SKM-1 (cell line): ENCODE results near the gene RNF222.
"Not testable (repeated sequence)": the region's sequence is repeated elsewhere in the genome, so short reads cannot be mapped to it uniquely, and the experiment has no call there.

ENCODE experiments used
- DNase-seq: peaks from one replicate; lab custom pipeline; 2025; ENCODE audit not compliant: unreplicated experiment; lab: John Stamatoyannopoulos, UW

Gene RNF222

DNA sequence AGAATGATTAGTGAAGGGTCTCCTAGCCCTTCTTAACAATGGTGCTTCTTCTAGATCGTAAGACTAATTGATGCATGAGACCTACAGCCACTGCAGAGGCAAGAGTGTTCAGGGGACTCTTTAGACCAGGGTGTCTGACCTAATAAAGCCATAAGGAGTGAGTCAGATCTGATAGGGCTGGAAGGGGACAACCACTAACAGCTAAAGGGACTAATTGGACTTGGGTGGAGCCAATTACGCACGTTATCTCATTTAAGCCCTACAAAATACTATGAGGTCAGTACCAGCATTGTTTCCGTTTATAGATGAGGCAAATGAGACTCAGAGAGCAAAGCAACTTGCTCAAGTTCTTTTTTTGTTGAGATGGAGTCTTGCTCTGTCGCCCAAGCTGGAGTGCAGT is 14.5 kb upstream of the RNF222 start:
- no peak for DNase-seq

- no peak for DNase-seq
Observed at GRCh38 chr17:8410883-8411238, 13.2 kb upstream of the RNF222 start.

GRCh38 chr17:8409966-8410882 is 12.6 kb upstream of the RNF222 start:
- DNase-seq = peak; percentile 41

DNA sequence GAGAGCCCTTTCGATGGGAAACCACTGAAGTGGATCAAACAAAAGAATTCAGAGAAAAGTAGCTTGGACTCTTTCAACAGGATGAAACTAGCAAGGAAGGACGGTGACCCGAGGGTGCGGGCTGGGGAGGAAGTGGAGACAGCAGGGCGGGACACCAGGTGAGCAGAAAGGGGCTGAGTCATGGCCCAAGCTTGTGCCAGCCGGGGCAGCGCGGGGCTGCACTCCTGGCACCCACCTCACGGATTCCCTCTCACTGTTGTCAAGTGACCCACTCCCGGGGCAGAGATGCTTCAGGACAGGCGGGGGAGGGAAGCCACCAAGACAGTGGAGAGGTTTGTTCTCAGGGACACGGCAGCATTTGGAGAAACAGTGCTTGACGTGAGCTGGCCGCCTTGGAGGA is 10.7 kb upstream of the RNF222 start:
- no peak for DNase-seq

DNA sequence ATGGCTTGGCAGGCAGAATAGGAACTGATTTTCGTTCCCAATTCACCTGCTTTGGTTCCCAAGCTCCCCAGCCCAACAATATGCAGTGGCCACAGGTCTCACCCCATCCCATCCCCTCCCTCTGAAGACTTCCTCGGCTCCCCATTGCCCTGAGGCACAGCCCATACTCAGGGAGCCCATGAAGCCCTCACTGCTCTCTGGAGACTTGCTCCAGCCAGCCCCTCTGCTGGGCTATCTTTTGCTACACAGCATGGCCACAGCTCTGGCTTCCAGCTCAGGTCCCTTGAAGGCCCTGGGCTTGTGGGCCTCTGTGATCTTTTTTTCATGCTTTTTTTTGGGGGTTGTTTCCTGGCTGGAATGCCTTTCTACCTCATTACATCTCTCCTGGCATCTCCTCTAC is 8.5 kb upstream of the RNF222 start:
- DNase-seq = no peak

GRCh38 chr17:8405499-8406016 is 7.9 kb upstream of the RNF222 start:
- DNase-seq = no peak

- DNase-seq = no peak
Observed at GRCh38 chr17:8402921-8403536, 5.4 kb upstream of the RNF222 start.

GRCh38 chr17:8401107-8401506 is 3.5 kb upstream of the RNF222 start:
- DNase-seq = no peak

- DNase-seq = no peak
Observed at GRCh38 chr17:8398980-8399379, 1.4 kb upstream of the RNF222 start.

DNA sequence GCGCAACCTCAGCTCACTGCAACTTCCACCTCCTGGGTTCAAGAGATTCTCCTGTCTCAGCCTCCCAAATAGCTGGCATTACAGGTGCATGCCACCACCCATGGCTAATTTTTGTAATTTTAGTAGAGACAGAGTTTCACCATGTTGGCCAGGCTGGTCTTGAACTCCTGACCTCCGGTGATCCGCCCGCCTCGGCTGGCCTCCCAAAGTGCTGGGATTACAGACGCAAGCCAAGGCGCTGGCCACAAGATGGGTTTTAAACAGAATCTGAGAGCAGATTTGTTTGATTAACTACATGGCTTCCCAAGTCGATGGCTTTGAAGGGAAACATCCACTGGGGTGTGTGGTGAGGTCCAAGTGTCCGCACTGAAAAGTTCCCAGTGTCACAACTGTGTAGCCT is 3.1 kb downstream of the RNF222 start:
- DNase-seq = not testable (repeated sequence)

- no peak for DNase-seq
Observed at GRCh38 chr17:8393470-8394231, 4.0 kb downstream of the RNF222 start.

DNA sequence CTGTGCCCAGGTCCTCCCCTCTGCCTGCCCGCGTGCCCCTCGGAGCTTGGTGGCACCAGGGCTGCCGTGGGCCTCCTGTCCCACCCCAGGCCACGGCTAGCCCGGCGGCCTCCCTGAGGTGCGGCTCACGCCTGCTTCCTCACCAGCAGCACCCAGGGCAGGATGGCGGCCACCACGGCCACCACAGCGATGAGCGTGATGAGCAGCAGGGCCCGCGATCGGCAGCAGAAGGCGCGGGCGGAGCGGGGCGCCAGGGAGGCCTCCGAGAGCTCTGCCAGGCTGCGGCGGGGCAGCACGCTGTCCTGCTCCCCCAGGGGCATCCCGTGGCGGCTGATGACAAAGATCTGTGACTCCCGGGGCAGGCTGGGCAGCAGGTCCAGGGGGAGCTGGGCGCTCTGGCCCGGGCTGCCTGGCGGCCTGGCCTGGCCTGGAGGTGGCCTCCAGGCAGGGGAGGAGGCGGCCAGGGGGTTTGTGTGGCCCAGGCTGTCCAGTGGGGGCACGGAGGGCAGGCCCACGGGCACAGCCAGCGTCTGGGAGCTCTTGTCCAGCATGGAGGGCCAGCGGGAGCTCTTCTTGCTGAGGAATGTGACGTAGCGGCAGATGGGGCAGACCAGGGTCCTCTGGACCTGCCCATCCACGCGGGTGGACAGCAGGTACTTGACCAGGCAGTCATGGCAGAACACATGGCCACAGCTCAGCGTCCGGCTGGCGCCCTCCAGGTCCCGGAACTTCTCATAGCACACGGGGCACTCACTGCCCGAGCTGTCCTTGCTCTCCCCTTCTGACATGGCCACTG is 4.8 kb downstream of the RNF222 start:
- DNase-seq = no peak

DNA sequence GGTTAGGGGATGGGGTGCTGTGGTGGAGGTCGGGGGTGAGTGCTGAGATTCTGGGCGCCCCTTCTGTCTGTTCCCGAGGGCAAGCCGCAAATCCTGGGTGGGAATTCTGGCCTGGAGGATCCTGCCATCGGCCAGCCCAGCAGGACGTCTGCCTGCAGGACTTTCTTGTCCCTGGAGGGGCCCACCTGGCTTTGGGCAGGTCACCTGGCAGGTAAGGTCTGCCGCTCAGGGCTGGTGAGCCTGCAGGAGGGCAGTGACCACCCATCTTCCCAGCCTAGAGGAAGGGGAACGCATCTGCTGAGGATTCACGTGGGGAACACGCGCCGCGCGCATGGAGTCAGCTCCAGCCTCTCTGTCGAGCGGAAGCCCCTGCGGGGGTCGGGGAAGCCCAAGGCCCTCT is 5.4 kb downstream of the RNF222 start:
- DNase-seq = no peak

DNA sequence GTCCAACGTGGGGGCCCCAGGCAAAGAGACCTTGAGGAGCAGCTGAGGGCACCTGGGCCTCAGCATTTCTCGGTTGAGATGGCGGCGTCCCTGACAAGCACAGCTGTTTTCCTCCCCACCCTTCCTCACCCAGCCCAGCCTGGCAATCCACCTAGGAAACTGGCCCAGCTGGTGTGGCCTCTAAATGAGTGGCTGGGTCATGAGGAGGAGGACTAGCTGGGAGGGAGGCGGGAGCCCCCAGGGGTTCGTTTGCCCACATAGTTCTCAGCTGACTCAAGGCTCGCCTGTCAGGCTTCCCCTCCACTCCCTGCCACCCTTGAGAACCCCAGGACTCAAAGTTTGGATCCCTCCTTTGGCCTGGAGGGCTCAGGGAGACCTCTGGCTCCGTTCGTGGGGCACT is 5.9 kb downstream of the RNF222 start:
- no peak for DNase-seq

- no peak for DNase-seq
Observed at GRCh38 chr17:8387914-8388651, 9.5 kb downstream of the RNF222 start.

- no peak for DNase-seq
Observed at GRCh38 chr17:8386841-8387240, 10.8 kb downstream of the RNF222 start.

GRCh38 chr17:8384801-8385378 is 12.7 kb downstream of the RNF222 start:
- no peak for DNase-seq

GRCh38 chr17:8383143-8383822 is 14.3 kb downstream of the RNF222 start, which contains the start of gene RPL26:
TSS of gene RPL26 (minus strand) at chr17:8383193. CDS start at chr17:8382310, 883 bp downstream.
- peak; percentile 78 for DNase-seq

GRCh38 chr17:8382880-8383142 is 14.8 kb downstream of the RNF222 start:
- no peak for DNase-seq
